HepG2 (cell line): Measurements from ENCODE around the gene NDUFA13. TPM values are rescaled to one million over a fixed set of nuclear protein-coding genes. Genes with fewer than 3 reads are reported as not detected.

Experiments
- ATAC-seq: fragments of 200-7000 bp; cut with Tn5 transposase; 3 replicates; pipeline ENCODE4 v1.9.1; 2020; ENCODE audit warnings: mild to moderate bottlenecking, moderate library complexity
- BruUV-seq: library from RNA; stranded (reverse); fragments of 400-500 nt; replicated peaks from 2 replicates; lab custom pipeline; 2021; lab: Mats Ljungman, UMichigan
- CTCF ChIA-PET: fragments of 300-600 bp; formaldehyde crosslinking; extraction: SDS; loops from one replicate; lab custom pipeline; 2021; ENCODE audit warnings: low total read pairs, inconsistent platforms, low intra/inter-chr PET ratio; lab: Yijun Ruan, JAX
- POLR2A ChIA-PET: fragments of 350-600 bp; sonication (Branson Sonifier 250); formaldehyde crosslinking; loops from one replicate; lab custom pipeline; 2020; ENCODE audit warnings: antibody characterized with exemption, inconsistent platforms; lab: Yijun Ruan, JAX
- DNase-seq: peaks from one replicate; pipeline ENCODE4 v3.0.0-alpha.2; 2015; ENCODE audit warnings: low spot score
- FAIRE-seq: peaks from 3 replicates; lab custom pipeline; 2011; peaks lifted over from hg19 to GRCh38; lab: Jason Lieb, UNC
- H2AFZ ChIP-seq: one replicate; pipeline ENCODE4 v1.6.1; 2011; ENCODE audit warnings: low read length, inconsistent platforms
- H3K27ac ChIP-seq: fragments of 300-600 bp; 3 replicates; pipeline ENCODE4 v1.8.0; 2011; ENCODE audit warnings: mixed run types, mild to moderate bottlenecking, mixed read lengths, low read length, inconsistent platforms; ENCODE audit not compliant: insufficient read depth; ENCODE audit errors: extremely low read length
- H3K27me3 ChIP-seq, 2 experiments: fragments of 200-600 bp in 1 of 2; 2 replicates in 1 of 2; 3 replicates in 1 of 2; pipeline versions ENCODE4 v1.6.0 to v1.8.0; 2011; ENCODE audit warnings: low read length in 2 of 2, mild to moderate bottlenecking in 2 of 2, moderate library complexity in 2 of 2, inconsistent platforms in 1 of 2; ENCODE audit not compliant: insufficient read depth in 2 of 2, control insufficient read depth in 1 of 2
- H3K36me3 ChIP-seq, 2 experiments: fragments of 200-600 bp in 1 of 2; replicated peaks in 1 of 2; 2 replicates in 1 of 2; 3 replicates in 1 of 2; pipeline versions ENCODE4 v1.5.1 to v1.8.0; 2011; ENCODE audit warnings: low read length in 2 of 2, inconsistent platforms in 1 of 2; ENCODE audit not compliant: insufficient read depth in 2 of 2, control insufficient read depth in 1 of 2
- H3K4me1 ChIP-seq: 2 replicates; pipeline ENCODE4 v1.5.1; 2012; ENCODE audit warnings: low read length, inconsistent platforms; ENCODE audit not compliant: insufficient read depth
- H3K4me2 ChIP-seq: 2 replicates; pipeline ENCODE4 v1.6.0; 2011; ENCODE audit warnings: low read depth, low read length, inconsistent platforms
- H3K4me3 ChIP-seq, 3 experiments: fragments of 200-600 bp in 1 of 3; sonication (generic), shearing (Covaris generic) in 1 of 3; replicated peaks in 1 of 3; 2 replicates each; pipeline ENCODE4 v1.5.1; 2011 to 2016; ENCODE audit warnings: low read length in 3 of 3, inconsistent platforms in 2 of 3, low read depth in 2 of 3, mild to moderate bottlenecking in 2 of 3, control low read depth in 1 of 3, mixed read lengths in 1 of 3; ENCODE audit not compliant: insufficient read depth in 1 of 3
- H3K79me2 ChIP-seq: one replicate; pipeline ENCODE4 v1.6.1; 2011; ENCODE audit warnings: low read length, inconsistent platforms; ENCODE audit not compliant: insufficient read depth
- H3K9ac ChIP-seq: 2 replicates; pipeline ENCODE4 v1.6.0; 2011; ENCODE audit warnings: mild to moderate bottlenecking, low read depth, low read length, inconsistent platforms; ENCODE audit not compliant: insufficient read depth
- H3K9me3 ChIP-seq: 2 replicates; pipeline ENCODE4 v1.5.1; 2012; ENCODE audit warnings: mild to moderate bottlenecking, low read length
- H4K20me1 ChIP-seq: 2 replicates; pipeline ENCODE4 v1.6.0; 2011; ENCODE audit warnings: inconsistent platforms, mild to moderate bottlenecking, low read length, moderate library complexity; ENCODE audit not compliant: insufficient read depth
- ATF7 ChIP-seq, 2 experiments: fragments of 450-650 bp in 1 of 2; sonication (generic) in 1 of 2; formaldehyde crosslinking in 1 of 2; IDR thresholded peaks; 2 replicates each; pipeline versions ENCODE4 v1.4.0 to v1.6.1; 2016 to 2020; ENCODE audit warnings: antibody characterized with exemption in 1 of 2, mild to moderate bottlenecking in 1 of 2, missing genetic modification reagents in 1 of 2
- ELF3 ChIP-seq: IDR thresholded peaks from 2 replicates; pipeline ENCODE4 v1.6.1; 2016; ENCODE audit warnings: missing genetic modification reagents, missing compliant biosample characterization
- KAT2B ChIP-seq: fragments of 150-350 bp; IDR thresholded peaks from 2 replicates; pipeline ENCODE4 v1.6.1; 2014; ENCODE audit warnings: low read depth, low read length, borderline replicate concordance
- MBD4 ChIP-seq: IDR thresholded peaks from 2 replicates; pipeline ENCODE4 v1.6.1; 2012; ENCODE audit warnings: low read length, inconsistent platforms, borderline replicate concordance
- NFKBIZ ChIP-seq: IDR thresholded peaks from 2 replicates; pipeline ENCODE4 v1.6.1; 2018; ENCODE audit warnings: missing genetic modification reagents, missing compliant biosample characterization
- ZNF343 ChIP-seq: sonication (generic); formaldehyde crosslinking; IDR thresholded peaks from 2 replicates; pipeline ENCODE4 v1.4.0; 2020; ENCODE audit warnings: mild to moderate bottlenecking, missing genetic modification reagents
- ZNF850 ChIP-seq: sonication (generic); formaldehyde crosslinking; conservative IDR thresholded peaks from 2 replicates; pipeline ENCODE4 v1.9.0; 2021; ENCODE audit warnings: mild to moderate bottlenecking, missing genetic modification reagents
- ZNF878 ChIP-seq: sonication (generic); formaldehyde crosslinking; IDR thresholded peaks from 2 replicates; pipeline ENCODE4 v1.8.1; 2023; ENCODE audit warnings: mild to moderate bottlenecking, missing genetic modification reagents, moderate library complexity
- WGBS: methylation state at CpG from one replicate; pipeline ENCODE4 v1.1.6; 2017; ENCODE audit warnings: low lambda C conversion rate; 5-methylcytosine and 5-hydroxymethylcytosine counted together
- in situ Hi-C: cut with HindIII; loops from 2 replicates; pipeline ENCODE4 v1.10.0; 2017; ENCODE audit warnings: low pct_unique_long_range_greater_than_20kb; ENCODE audit not compliant: extremely low pct_ligation_motif_present
- intact Hi-C: fragments of 100-400 bp; cut with micrococcal nuclease; formaldehyde crosslinking; loops from one replicate; pipeline ENCODE4 v1.10.0; 2022; ENCODE audit not compliant: unreplicated experiment
- polyA plus RNA-seq, 8 experiments: library from polyadenylated mRNA; depleted of rRNA in 3 of 8; stranded (reverse) in 7 of 8; unstranded in 1 of 8; fragments of >200 nt; fragmentation: Illumina TruSeq in 4 of 8; extraction: Trizol in 4 of 8; gene quantifications; 2 replicates each; pipeline versions ENCODE4 v1.2.1 to v1.2.3, GENCODE V29; 2011 to 2016; ENCODE audit warnings: low read depth in 4 of 8, missing spikeins in 1 of 8, mixed read lengths in 1 of 8; ENCODE audit not compliant: insufficient read depth in 1 of 8
- total RNA-seq, 5 experiments: library from RNA; depleted of rRNA; stranded (reverse); fragments of >200 nt; fragmentation: Illumina TruSeq; extraction: Trizol; gene quantifications; 2 replicates each; pipeline ENCODE4 v1.2.3, GENCODE V29; 2016; ENCODE audit warnings: low read depth in 1 of 5
- TF ChIP-seq, protein P1 (sequence below): sonication (generic); formaldehyde crosslinking; conservative IDR thresholded peaks from 2 replicates; pipeline ENCODE4 v1.4.0; 2020; ENCODE audit warnings: missing genetic modification reagents
- TF ChIP-seq, protein P2 (sequence below): sonication (generic); formaldehyde crosslinking; IDR thresholded peaks from 2 replicates; pipeline ENCODE4 v1.4.0; 2020; ENCODE audit warnings: missing genetic modification reagents
- TF ChIP-seq, protein P3 (sequence below): sonication (generic); formaldehyde crosslinking; IDR thresholded peaks from 2 replicates; pipeline ENCODE4 v1.5.0; 2020; ENCODE audit warnings: missing genetic modification reagents

NDUFA13 gene
- total and polyA plus RNA-seq, 2 of the 13 experiments (the other 11 are each of a cell fraction or from before 2014, with no cell fraction given) = 337 to 366 TPM

DNA sequence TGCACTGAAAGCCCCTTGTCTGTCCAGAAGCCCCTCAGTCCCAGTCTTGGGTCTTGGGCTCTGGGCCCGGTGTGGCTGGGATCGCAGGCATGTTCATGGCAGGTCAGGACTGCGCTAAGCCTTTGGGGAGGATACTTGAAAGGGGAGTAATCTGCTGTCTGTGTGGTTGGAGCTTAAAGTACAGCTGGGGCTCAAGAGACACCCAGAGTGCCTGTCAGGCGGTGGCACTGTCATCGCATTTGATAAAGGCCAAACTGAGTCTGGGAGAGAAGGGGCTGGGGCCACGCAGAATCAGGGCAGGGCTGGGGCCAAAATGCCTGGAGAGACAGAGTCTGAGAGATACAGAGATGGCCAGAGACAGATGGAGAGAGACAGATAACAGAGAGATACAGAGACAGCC, 17.8 kb downstream of the NDUFA13 start:
- WGBS = 85% methylated on average over 6 of the region's 6 CpGs
- CTCF ChIA-PET = interaction anchor here (2.6 kb wide), 1 partner anchor 110 kb away, joined by 23 read pairs; the partner anchor contains the start of gene GMIP
- BruUV-seq = TSS peak; percentile 35
- TF ChIP-seq ZNF850 (CRISPR knock-in tag) = no peak
- no peak for TF ChIP-seq KAT2B
- TF ChIP-seq, protein P1, sequence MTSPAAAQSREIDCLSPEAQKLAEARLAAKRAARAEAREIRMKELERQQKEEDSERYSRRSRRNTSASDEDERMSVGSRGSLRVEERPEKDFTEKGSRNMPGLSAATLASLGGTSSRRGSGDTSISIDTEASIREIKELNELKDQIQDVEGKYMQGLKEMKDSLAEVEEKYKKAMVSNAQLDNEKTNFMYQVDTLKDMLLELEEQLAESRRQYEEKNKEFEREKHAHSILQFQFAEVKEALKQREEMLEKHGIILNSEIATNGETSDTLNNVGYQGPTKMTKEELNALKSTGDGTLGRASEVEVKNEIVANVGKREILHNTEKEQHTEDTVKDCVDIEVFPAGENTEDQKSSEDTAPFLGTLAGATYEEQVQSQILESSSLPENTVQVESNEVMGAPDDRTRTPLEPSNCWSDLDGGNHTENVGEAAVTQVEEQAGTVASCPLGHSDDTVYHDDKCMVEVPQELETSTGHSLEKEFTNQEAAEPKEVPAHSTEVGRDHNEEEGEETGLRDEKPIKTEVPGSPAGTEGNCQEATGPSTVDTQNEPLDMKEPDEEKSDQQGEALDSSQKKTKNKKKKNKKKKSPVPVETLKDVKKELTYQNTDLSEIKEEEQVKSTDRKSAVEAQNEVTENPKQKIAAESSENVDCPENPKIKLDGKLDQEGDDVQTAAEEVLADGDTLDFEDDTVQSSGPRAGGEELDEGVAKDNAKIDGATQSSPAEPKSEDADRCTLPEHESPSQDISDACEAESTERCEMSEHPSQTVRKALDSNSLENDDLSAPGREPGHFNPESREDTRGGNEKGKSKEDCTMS (CRISPR knock-in tag) = no peak
- no peak for TF ChIP-seq ZNF878
- TF ChIP-seq MBD4 = no peak
- TF ChIP-seq, protein P2, sequence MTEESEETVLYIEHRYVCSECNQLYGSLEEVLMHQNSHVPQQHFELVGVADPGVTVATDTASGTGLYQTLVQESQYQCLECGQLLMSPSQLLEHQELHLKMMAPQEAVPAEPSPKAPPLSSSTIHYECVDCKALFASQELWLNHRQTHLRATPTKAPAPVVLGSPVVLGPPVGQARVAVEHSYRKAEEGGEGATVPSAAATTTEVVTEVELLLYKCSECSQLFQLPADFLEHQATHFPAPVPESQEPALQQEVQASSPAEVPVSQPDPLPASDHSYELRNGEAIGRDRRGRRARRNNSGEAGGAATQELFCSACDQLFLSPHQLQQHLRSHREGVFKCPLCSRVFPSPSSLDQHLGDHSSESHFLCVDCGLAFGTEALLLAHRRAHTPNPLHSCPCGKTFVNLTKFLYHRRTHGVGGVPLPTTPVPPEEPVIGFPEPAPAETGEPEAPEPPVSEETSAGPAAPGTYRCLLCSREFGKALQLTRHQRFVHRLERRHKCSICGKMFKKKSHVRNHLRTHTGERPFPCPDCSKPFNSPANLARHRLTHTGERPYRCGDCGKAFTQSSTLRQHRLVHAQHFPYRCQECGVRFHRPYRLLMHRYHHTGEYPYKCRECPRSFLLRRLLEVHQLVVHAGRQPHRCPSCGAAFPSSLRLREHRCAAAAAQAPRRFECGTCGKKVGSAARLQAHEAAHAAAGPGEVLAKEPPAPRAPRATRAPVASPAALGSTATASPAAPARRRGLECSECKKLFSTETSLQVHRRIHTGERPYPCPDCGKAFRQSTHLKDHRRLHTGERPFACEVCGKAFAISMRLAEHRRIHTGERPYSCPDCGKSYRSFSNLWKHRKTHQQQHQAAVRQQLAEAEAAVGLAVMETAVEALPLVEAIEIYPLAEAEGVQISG (CRISPR knock-in tag) = no peak
- TF ChIP-seq ATF7 (IDR thresholded peaks at IDR 0.05) = no peak
- TF ChIP-seq ATF7 (CRISPR knock-in tag; IDR thresholded peaks at IDR 0.05) = no peak
- TF ChIP-seq NFKBIZ (CRISPR knock-in tag) = no peak
- TF ChIP-seq, protein P3, sequence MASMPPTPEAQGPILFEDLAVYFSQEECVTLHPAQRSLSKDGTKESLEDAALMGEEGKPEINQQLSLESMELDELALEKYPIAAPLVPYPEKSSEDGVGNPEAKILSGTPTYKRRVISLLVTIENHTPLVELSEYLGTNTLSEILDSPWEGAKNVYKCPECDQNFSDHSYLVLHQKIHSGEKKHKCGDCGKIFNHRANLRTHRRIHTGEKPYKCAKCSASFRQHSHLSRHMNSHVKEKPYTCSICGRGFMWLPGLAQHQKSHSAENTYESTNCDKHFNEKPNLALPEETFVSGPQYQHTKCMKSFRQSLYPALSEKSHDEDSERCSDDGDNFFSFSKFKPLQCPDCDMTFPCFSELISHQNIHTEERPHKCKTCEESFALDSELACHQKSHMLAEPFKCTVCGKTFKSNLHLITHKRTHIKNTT (CRISPR knock-in tag) = no peak
- no peak for TF ChIP-seq ELF3 (CRISPR knock-in tag)
- no peak for TF ChIP-seq ZNF343

More for the DNA sequence above, 17.8 kb downstream of the NDUFA13 start:
- intact Hi-C loops = loop anchor here (5.0 kb wide), 2 partner anchors 108 to 423 kb away; partner anchors contain the start of gene GMIP
- DNase-seq (no peak), FAIRE-seq (no peak), ATAC-seq (no peak)
- in situ Hi-C loops = loop anchor here (25.0 kb wide), 1 partner anchor 428 kb away; no protein-coding TSS in a partner anchor
- Histone ChIP-seq H3K27ac (no peak overlapping the region), H3K79me2 (no peaks in the 10 kb centered on the region), H3K9ac (no peak overlapping the region), H3K36me3 (no peaks in the 10 kb centered on the region; a peak in 2 of 5 replicates), H2AFZ (no peak overlapping the region), H3K4me1 (peaks cover 7% of the 10 kb centered on the region; the same call in 1 of the 2 replicates), H4K20me1 (no peaks in the 10 kb centered on the region), H3K4me3 (no peak overlapping the region), H3K27me3 (0 out of 5 replicates have a peak, but pooled peaks cover 0 to 4% of the 10 kb centered on the region in 2 experiments), H3K4me2 (no peak overlapping the region), H3K9me3 (no peaks in the 10 kb centered on the region)
- POLR2A ChIA-PET = no interaction called here
